HL-60 (cell line): ENCODE data around the gene RPUSD3.
"Not testable (repeated sequence)": the region's sequence is repeated elsewhere in the genome, so short reads cannot be mapped to it uniquely, and the experiment has no call there.

ENCODE experiments used
- DNase-seq, 2 experiments: peaks; one replicate each; pipeline ENCODE4 v3.0.0-alpha.2; 2010 to 2020; ENCODE audit warnings: low read depth in 1 of 2, low spot score in 1 of 2
- H3K27ac ChIP-seq: fragments of 250-450 bp; sonication (Bioruptor Pico); replicated peaks from 2 replicates; pipeline ENCODE4 v1.5.1; 2020; ENCODE audit warnings: mild to moderate bottlenecking, moderate library complexity
- H3K27me3 ChIP-seq: fragments of 250-450 bp; sonication (Bioruptor Pico); 2 replicates; pipeline ENCODE4 v1.5.1; 2021; ENCODE audit warnings: mild to moderate bottlenecking, moderate library complexity; ENCODE audit not compliant: insufficient read depth, poor library complexity, severe bottlenecking
- H3K4me3 ChIP-seq: replicated peaks from 2 replicates; pipeline ENCODE4 v1.5.1; 2011; ENCODE audit warnings: mild to moderate bottlenecking, control low read depth, low read length; ENCODE audit not compliant: insufficient read depth
- GABPA ChIP-seq: IDR thresholded peaks from 2 replicates; pipeline ENCODE4 v1.6.1; 2012; ENCODE audit warnings: low read depth
- POLR2AphosphoS5 ChIP-seq: IDR thresholded peaks from 2 replicates; pipeline ENCODE4 v1.6.1; 2012; ENCODE audit warnings: low read depth
- SPI1 ChIP-seq: IDR thresholded peaks from 2 replicates; pipeline ENCODE4 v1.6.1; 2012; ENCODE audit warnings: low read depth, mild to moderate bottlenecking, borderline replicate concordance
- TF ChIP-seq, protein P1 (sequence below): IDR thresholded peaks from one replicate; pipeline ENCODE4 v1.5.1; 2011; ENCODE audit warnings: low read length, control low read depth, inconsistent platforms; ENCODE audit not compliant: insufficient read depth
- TF ChIP-seq, protein P2 (sequence below): IDR thresholded peaks from 2 replicates; pipeline ENCODE4 v1.6.1; 2012; ENCODE audit warnings: low read depth; ENCODE audit not compliant: insufficient replicate concordance

RPUSD3 gene

DNA sequence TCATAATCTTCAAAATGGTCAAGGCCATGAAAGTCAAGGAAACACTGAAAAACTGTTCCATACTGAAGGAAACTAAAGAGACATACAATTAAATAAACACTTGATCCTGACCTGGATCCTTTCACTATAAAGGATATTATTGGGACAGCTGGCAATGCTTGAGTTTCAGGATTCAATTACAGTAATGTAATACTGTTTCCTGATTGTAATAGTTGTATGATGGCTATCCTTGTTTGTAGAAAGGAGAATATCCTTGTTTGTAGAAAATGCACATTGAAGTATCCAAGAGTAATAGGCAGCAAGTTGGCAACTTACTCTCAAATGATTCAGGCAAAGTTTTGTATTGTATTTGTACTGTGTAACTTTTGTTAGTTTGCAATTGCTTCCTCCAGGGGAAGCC, 31.6 kb upstream of the RPUSD3 start:
- no peak overlapping the region for H3K4me3 ChIP-seq
- DNase-seq: no peak
- no peaks in the 10 kb centered on the region for H3K27me3 ChIP-seq
- no peak overlapping the region for H3K27ac ChIP-seq
- TF ChIP-seq, protein P1, sequence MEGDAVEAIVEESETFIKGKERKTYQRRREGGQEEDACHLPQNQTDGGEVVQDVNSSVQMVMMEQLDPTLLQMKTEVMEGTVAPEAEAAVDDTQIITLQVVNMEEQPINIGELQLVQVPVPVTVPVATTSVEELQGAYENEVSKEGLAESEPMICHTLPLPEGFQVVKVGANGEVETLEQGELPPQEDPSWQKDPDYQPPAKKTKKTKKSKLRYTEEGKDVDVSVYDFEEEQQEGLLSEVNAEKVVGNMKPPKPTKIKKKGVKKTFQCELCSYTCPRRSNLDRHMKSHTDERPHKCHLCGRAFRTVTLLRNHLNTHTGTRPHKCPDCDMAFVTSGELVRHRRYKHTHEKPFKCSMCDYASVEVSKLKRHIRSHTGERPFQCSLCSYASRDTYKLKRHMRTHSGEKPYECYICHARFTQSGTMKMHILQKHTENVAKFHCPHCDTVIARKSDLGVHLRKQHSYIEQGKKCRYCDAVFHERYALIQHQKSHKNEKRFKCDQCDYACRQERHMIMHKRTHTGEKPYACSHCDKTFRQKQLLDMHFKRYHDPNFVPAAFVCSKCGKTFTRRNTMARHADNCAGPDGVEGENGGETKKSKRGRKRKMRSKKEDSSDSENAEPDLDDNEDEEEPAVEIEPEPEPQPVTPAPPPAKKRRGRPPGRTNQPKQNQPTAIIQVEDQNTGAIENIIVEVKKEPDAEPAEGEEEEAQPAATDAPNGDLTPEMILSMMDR: no peak
- TF ChIP-seq SPI1: no peak
- TF ChIP-seq GABPA: no peak
- no peak for TF ChIP-seq POLR2AphosphoS5
- TF ChIP-seq, protein P2, sequence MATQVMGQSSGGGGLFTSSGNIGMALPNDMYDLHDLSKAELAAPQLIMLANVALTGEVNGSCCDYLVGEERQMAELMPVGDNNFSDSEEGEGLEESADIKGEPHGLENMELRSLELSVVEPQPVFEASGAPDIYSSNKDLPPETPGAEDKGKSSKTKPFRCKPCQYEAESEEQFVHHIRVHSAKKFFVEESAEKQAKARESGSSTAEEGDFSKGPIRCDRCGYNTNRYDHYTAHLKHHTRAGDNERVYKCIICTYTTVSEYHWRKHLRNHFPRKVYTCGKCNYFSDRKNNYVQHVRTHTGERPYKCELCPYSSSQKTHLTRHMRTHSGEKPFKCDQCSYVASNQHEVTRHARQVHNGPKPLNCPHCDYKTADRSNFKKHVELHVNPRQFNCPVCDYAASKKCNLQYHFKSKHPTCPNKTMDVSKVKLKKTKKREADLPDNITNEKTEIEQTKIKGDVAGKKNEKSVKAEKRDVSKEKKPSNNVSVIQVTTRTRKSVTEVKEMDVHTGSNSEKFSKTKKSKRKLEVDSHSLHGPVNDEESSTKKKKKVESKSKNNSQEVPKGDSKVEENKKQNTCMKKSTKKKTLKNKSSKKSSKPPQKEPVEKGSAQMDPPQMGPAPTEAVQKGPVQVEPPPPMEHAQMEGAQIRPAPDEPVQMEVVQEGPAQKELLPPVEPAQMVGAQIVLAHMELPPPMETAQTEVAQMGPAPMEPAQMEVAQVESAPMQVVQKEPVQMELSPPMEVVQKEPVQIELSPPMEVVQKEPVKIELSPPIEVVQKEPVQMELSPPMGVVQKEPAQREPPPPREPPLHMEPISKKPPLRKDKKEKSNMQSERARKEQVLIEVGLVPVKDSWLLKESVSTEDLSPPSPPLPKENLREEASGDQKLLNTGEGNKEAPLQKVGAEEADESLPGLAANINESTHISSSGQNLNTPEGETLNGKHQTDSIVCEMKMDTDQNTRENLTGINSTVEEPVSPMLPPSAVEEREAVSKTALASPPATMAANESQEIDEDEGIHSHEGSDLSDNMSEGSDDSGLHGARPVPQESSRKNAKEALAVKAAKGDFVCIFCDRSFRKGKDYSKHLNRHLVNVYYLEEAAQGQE: no peak

DNA sequence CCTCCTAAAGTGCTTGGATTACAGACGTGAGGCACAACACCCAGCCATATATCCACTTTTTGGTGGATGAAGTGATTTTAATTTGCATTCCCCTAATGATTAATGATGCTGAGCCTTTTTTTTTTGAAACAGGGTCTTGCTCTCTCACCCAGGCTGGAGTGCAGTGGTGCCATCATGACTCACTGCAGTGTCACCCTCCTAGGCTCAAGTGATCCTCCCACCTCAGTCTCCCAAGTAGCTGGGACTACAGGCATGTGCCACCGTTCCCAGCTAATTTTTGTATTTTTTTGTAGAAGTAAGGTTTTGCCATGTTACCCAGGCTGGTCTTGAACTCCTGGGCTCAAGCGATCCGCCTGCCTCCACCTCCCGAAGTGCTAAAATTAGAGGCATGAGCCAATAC, 28.3 kb upstream of the RPUSD3 start:
- not testable (repeated sequence) for H3K4me3 ChIP-seq, H3K27me3 ChIP-seq

DNA sequence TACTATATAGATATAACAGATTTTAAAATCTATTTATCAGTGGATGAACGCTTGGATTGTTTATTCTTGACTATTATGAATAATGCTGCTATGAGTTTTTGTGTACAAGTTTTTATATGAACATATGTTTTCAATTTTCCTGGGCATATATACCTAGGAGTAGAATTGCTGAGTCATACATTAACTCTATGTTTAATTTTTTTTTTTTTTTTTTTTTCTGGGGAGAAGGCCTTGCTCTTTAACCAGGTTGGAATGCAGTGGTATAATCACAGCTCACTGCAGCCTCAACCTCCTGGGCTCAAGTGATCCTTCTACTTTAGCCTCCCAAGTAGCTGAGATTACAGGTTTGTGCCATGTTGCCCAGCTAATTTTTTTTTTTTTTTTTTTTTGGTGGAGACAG, 27.2 kb upstream of the RPUSD3 start:
- no peaks in the 10 kb centered on the region for H3K27me3 ChIP-seq
- H3K27ac ChIP-seq: no peak overlapping the region
- H3K4me3 ChIP-seq: no peak overlapping the region
- DNase-seq: no peak
- TF ChIP-seq SPI1 (no peak), GABPA (no peak), POLR2AphosphoS5 (no peak)
- TF ChIP-seq, protein P1: no peak
- TF ChIP-seq, protein P2: no peak

More for the DNA sequence above, 28.3 kb upstream of the RPUSD3 start:
- not testable (repeated sequence) for DNase-seq, H3K27ac ChIP-seq

DNA sequence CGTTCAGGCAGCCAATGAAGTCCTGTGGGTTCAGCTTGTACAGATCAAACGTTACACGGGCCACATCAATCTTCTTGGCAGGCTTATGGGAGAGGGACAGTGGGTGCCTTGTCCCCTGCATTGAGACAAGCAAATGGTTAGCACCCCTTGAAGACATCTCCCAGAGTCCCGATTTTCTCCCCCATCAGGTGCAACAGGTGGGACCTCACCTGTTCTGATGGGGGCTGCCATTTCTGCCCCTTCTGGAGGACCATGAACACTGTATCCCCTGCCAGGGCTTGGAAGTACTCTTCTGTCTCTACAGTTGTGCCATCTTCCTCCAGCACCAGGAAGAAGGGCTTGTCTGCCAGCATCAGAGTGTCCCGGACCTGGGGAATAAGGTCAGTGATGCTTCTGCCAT, 26.1 kb upstream of the RPUSD3 start:
- H3K27me3 ChIP-seq: no peaks in the 10 kb centered on the region
- no peak for DNase-seq
- TF ChIP-seq, protein P1: no peak
- H3K27ac ChIP-seq: no peak overlapping the region
- H3K4me3 ChIP-seq: no peak overlapping the region
